Measurements from ENCODE around the gene TARM1.
"Not testable (repeated sequence)": the region's sequence is repeated elsewhere in the genome, so short reads cannot be mapped to it uniquely, and the experiment has no call there.

The TARM1 gene

DNA sequence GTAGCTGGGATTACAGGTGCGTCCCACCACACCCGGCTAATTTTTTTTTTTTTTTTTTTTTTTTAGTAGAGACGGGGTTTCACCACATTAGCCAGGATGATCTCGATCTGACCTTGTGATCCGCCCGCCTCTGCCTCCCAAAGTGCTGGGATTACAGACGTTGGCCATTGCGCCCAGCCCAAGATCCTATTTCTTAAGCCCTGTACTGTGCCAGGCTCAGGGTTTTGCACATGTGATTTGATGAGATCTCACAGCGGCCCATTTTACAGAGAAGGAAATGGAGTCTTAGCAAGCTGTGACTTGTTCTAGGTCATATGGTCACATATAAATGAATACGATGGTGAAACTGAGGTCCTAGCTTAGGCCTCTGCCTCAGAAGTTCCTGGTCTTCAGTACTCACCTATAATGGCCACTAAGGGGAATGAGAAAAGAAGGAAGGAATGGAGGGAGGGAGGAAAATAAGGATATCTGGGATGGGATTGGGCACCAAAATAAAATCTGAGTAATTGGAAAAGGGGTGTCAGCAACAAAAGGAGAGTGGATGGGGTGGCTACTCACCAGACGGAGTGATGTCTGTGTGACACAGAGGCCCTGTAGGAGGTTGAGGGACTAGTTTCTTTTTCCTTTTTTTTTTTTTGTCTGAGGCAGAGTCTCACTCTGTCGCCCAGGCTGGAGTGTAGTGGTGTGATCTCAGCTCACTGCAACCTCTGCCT, 18.2 kb upstream of the TARM1 start:
- DNase-seq = no peak

DNA sequence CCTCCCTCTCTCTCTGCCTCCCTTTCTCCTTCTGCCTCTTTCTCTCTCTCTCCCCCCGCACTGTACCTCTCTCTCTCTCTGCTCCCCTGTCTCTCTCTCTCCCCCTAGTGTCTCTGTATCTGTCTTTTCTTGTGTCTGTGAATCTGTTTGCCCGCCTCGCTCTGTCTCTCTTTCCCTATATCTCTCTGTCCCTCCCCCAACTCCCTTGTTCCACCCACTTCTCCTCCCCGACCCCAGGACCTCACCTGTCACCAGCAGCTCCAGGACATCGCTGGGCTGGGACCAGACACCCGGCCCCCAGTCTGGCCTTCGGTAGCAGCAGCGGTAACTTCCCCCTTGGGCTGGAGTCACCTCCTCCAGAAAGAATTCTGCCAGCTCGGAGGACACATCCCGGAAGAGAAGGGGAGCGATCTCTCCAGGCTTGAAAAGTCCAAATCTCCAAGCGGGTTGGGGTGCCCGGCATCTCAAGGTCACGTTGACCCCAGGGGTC, 15.5 kb upstream of the TARM1 start:
- DNase-seq = peak; percentile 29

DNA sequence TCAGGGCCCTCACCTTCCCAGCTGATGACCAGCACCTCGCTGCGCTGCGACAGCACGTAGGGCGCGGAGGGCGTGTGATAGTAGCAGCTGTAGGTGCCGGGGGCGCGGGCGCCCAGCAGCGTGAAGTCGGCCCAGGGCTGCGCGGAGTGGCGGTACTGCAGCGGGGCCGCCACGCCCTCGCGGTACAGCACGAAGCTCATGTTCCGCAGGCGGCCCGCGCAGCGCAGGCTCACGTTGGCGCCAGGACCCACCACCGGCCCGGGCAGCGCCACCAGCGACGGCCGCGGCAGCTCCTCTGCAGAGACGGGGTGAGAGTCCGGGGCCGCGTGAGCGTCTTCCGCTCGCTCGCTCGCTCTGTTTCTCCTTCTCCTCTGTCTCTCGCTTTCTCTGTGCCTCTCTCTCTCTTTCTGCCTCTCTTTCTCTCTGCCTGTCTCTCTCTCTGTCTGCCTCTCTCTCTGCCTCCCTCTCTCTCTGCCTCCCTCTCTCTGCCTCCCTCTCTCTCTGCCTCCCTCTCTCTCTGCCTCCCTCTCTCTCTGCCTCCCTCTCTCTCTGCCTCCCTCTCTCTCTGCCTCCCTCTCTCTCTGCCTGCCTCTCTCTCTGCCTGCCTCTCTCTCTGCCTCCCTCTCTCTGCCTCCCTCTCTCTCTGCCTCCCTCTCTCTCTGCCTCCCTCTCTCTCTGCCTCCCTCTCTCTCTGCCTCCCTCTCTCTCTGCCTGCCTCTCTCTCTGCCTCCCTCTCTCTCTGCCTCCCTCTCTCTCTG, 14.9 kb upstream of the TARM1 start:
- DNase-seq = peak; percentile 42

DNA sequence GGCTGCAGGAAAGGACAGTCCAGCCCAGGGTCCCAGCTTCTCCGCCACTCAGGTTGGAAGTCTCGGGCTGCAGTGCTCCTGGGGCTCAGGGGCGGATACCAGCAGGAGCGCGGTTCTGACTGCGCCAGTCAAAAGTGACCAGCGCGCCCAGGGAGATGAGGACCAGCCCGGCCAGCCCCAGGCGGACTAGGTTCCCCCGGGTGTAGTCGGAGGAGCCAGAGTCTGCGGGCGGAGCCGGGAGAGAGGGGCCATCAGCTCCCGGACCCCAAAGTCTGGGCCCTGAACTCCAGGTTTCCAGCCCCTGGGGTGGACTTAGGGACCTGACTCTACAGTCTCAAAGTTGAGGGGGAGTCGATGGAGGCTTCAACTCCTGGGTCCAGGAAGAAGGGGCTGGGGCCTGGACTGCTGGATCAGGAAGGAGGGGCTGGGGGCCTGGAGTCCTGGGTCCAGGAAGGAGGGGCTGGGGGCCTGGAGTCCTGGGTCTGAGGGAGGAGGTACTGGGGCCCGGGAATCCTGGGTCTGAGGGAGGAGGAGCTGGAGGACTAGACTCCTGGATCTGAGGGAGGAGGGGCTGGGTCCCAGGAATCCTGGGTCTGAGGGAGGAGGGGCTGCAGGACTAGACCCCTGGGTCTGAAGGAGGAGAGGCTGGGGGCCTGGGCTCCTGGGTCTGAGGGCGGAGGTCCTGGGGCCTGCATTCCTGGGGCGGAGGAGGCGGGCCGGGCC, 14.1 kb upstream of the TARM1 start:
- DNase-seq = no peak

DNA sequence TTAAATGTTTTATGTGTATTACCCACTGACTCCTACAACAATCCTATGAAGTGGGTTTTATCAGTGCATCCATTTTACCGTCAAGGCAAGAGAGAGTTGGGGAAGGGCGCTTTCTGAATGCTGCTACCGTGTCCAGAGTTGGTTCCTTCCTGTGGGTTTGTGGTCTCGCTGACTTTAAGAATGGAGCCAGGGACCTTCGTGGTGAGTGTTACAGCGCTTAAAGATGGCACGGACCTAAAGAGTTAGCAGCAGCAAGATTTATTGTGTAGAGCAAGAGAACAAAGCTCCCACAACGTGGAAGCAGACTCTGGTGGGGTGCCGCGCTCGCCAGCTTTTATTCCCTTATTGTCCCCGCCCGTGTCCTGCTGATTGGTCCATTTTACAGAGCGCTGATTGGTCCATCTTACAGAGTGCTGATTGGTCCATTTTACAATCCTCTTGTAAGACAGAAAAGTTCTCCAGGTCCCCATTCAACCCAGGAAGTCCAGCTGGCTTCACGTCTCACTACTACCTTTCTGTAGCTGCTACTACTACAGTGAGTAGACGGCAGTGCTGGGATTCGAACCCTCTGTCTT, 13.3 kb upstream of the TARM1 start:
- no peak for DNase-seq

GRCh38 chr19:54084410-54084809, 3.2 kb upstream of the TARM1 start:
- DNase-seq = no peak

GRCh38 chr19:54077334-54077733, 3.8 kb downstream of the TARM1 start:
- no peak for DNase-seq

- DNase-seq = no peak
Measured at GRCh38 chr19:54074851-54075250, 6.3 kb downstream of the TARM1 start.

- DNase-seq = no peak
Measured at GRCh38 chr19:54073829-54074228, 7.3 kb downstream of the TARM1 start.

GRCh38 chr19:54069470-54069869, 11.7 kb downstream of the TARM1 start:
- DNase-seq = no peak

- no peak for DNase-seq
Measured at GRCh38 chr19:54063350-54064116, 17.6 kb downstream of the TARM1 start, which contains the start of gene VSTM1. Gene VSTM1 (minus strand): TSS chr19:54063897. CDS start chr19:54063777, 120 bp downstream.

DNA sequence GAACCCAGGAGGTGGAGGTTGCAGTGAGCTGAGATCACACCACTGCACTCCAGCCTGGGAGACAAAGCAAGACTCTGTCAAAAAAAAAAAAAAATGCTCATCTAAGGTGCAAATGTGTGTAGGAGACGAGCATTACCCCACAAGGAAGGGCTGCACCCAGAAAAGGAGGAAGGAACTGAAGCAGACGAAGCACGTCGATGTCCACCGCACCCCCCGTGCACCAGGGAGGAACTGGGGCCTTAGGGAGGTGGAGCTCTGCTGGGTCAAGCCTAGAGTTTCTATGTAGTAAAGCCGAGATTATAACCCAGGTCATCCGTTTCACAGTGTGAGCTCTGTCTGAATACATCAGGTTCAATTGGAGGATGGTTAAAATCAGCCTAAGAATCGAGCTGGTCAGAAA, 18.5 kb downstream of the TARM1 start:
- DNase-seq = no peak

- no peak for DNase-seq
Measured at GRCh38 chr19:54047616-54048015, 33.5 kb downstream of the TARM1 start.

DNA sequence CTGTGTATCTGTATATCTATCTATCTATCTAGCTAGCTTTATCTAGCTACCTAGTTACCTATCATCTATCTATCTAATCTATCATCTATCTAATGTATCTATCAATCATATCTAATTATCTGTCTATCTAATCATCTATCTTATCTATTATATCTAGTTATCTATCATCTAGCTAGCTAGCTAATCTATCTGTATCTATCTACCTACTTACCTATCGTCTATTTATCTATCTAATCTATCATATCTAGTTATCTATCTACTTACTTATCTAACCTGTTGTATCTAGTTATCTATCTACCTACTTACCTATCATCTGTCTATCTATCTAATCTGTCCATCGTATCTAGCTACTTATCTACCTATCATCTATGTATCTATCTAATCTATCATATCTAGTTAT, 35.4 kb downstream of the TARM1 start:
- no peak for DNase-seq

DNA sequence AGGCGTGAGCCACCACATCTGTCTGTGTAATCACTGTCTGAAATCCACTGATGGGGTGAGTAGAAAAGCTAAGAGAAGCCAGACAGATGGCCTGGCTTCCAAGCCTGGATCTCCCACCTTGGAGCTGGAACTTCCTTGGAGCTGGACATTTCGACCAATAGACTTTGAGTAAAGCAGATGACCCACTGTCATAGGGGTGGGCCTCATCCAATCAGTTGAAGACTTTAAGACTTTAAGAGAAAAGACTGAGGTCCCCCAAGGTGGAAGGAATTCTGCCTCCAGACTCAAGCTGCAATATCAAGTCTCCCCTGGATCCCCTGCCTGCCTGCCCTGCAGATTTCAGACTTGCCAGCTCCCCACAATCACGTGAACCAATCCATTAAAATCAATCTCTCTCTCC, 38.2 kb downstream of the TARM1 start:
- no peak for DNase-seq

- no peak for DNase-seq
Measured at GRCh38 chr19:54041969-54042606, 39.1 kb downstream of the TARM1 start.

DNA sequence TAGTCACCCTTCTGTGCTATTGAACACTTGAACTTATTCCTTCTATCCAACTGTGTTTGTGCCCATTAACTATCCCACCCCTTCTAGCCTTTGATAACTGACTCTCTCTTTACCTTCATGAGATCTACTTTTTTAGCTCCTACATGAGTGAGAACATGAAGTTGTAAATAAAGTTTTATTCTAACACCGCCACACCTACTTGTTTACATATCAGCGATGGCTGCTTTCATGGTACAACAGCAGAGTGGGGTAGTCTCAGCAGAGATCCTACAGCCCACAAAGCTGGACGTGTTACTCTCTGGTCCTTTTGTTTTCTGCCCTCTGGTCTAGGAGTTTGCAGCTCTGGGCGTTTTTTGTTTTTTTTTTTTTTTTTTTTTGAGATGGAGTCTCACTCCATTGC, 41.2 kb downstream of the TARM1 start:
- no peak for DNase-seq

GRCh38 chr19:54036542-54036941, 44.6 kb downstream of the TARM1 start:
- not testable (repeated sequence) for DNase-seq

GRCh38 chr19:54035215-54036178, 45.7 kb downstream of the TARM1 start:
- DNase-seq = no peak

GRCh38 chr19:54030895-54031586, 50.1 kb downstream of the TARM1 start:
- DNase-seq = no peak
